D341Med (cell line): Measurements from ENCODE around the gene GKN2.
"Not testable (repeated sequence)": the region's sequence is repeated elsewhere in the genome, so short reads cannot be mapped to it uniquely, and the experiment has no call there.

ENCODE experiments used
- DNase-seq: peaks from one replicate; pipeline ENCODE4 v3.0.0; 2012; ENCODE audit warnings: low spot score

The GKN2 gene

GRCh38 chr2:68918497-68918896 lies 34.2 kb downstream of the GKN2 start:
- DNase-seq = no peak

DNA sequence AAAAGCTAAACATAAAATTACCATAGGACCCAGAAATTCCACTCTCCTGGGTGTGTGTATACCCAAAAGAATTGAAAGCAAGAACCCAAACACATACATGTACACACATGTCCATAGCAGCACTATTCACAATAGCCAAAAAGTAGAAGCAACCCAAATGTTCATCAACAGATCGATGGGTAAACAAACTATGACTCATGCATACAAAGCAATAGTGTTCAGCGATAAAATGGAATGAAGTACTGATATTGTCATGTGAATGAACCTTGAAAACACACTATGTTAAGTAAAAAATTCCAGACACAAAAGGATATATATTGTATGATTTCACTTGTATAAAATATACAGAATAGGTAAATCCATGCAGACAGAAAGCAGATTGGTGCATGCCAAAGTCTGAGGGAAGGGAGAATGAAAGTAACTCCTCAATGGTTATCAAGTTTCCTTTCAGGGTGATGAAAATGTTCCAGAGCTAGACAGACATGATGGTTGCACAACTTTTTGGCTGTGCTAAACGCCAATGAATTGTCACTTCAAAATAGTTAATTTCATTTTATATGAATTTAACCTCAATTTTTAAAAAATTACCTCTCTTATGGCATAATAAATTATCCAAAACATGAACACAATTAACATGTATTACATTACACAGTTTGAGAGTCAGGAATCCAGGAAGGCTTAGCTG lies 35.5 kb downstream of the GKN2 start:
- DNase-seq = no peak

- no peak for DNase-seq
Measured at GRCh38 chr2:68916226-68916625, 36.5 kb downstream of the GKN2 start.

- DNase-seq = no peak
Measured at GRCh38 chr2:68915393-68915792, 37.3 kb downstream of the GKN2 start.

- DNase-seq = no peak
Measured at GRCh38 chr2:68913359-68913758, 39.3 kb downstream of the GKN2 start.

DNA sequence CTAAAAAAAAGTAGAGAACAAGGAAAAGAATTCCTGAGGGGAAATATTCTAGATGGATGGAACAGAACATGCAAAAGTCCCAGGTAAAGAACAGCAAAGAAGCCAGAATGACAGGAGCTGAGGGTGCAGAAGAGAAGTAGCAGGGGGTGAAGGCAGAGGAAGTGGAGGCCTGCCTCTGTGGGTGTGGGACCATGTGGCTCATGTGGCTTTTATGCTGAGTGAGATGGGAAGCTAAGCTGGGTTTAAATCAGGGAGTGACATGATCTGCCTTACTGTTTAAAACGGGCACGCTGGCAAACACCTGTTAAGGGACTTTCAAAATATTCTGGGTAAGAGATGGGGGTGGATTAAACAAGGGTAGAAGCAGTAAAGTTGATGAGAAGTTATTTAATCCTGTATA lies 40.0 kb downstream of the GKN2 start:
- no peak for DNase-seq

- DNase-seq = no peak
Measured at GRCh38 chr2:68912111-68912510, 40.6 kb downstream of the GKN2 start.

GRCh38 chr2:68911709-68912108 lies 41.0 kb downstream of the GKN2 start:
- DNase-seq = no peak

DNA sequence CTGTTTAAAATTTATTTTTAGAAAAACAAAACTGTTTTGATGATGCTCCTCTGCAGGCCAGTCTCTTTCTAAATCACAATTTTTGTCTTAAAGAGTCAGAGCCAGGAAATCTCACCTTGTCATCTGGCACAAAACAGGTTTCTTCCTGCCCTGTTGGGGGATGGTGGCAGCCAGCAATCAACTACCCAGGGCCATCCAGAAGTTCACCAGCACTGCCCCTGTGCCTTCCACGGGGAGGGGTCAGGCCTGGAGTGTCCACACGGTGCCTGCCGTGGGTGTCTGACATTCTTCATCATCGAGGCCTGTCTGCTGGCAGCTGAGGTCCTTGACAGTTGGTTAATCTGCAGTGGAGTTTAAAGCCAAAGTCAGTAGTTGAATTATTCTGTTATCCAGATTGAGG lies 41.4 kb downstream of the GKN2 start:
- no peak for DNase-seq

- DNase-seq = peak; percentile 65
Measured at GRCh38 chr2:68909793-68910674, 42.7 kb downstream of the GKN2 start.

- no peak for DNase-seq
Measured at GRCh38 chr2:68908392-68908970, 44.2 kb downstream of the GKN2 start.

DNA sequence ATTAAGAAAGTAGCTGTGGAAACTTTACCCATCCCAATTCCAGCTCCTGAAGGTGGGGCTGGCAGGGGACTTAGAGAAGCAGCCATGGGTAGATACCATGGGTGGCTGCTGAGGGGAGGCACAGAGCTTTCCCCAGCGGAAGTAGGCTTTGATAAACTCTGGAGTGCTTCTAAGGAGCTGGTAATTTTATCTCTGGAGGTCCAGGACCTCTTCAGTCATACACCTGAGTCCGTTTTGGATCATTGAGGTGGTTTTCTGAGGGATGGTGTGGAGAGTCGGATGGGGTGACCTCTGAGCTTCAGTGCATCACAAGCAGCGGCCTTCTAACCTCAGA lies 44.8 kb downstream of the GKN2 start:
- DNase-seq = no peak

DNA sequence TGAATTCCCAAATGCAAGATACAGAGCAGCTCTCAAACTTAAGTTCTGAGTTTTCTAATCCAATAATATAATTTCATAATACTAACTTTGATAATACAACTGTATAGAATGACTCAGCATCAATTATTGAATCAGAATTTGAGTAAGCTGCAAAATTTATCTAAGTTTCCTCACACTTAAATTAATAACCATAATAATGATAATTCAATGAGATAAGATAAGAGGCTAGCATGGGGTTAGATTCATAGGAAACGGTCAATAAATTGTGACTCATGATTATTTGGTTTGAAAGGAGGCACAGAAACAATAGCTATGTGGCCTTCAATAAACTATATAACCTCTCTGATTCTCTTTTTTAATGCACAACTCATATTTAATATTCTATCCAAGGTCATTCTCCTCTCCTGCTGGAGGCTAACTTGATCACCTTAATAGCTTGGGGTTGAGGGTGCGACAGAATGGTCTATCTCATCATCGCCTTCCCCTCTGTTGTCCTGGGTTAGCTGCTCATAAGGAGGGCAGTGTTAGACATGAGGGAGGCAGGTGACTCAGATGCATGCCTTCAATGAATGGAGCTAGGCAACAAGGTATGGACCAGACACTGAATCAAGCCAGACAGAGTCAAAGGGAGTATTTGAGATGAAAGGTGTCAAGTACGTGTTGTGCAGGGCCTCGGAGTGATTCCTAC lies 45.3 kb downstream of the GKN2 start:
- DNase-seq = no peak

- DNase-seq = no peak
Measured at GRCh38 chr2:68906716-68907115, 46.0 kb downstream of the GKN2 start.

DNA sequence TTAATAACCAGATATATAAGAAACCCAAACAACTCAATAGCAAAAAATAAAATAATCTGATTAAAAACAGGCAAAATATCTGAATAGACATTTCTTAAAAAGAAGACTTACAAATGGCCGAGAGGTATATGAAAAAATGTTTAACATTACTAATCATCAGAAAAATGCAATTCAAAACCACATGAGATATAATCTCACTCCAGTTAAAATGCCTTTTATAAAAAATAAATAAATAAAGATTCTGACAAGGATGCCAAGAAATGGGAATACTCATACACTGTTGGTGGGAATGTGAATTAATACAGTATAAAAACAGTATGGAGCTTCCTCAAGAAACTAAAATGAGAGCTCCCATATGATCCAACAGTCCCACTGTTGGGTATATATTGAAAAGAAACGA lies 47.6 kb downstream of the GKN2 start:
- DNase-seq = no peak

GRCh38 chr2:68901561-68901960 lies 51.1 kb downstream of the GKN2 start:
- no peak for DNase-seq

DNA sequence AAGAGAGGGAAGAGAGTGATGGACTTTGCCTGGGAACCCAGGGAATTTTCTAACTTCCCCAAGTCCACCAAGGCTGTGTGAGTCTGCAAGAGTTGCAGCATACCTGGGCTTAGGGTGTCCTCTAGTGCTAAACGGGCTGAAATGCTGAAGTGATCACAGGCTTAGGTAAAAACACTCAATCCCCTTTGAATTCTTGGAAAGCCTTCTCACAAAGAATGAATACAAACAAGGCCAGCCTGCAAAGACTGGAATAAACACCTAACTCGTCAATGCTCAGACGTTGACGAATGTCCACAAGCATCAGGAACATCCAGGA lies 51.5 kb downstream of the GKN2 start:
- no peak for DNase-seq

- no peak for DNase-seq
Measured at GRCh38 chr2:68900496-68901198, 52.0 kb downstream of the GKN2 start.

DNA sequence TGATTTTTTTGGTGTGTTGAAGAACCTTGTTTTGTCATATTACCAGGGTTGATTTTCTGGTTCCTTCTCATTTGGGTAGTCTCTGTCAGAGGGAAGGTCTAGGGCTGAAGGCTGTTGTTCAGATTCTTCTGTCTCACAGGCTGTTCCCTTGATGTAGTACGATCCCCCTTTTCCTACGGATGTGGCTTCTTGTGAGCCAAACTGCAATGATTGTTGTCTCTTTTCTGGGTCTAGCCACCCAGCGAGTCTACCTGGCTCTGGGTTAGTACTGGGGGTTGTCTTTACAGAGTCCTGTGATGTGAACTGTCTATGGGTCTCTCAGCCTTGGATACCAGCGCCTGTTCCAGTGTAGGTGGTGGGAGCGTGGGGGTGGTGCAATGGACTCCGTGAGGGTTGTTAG lies 56.7 kb downstream of the GKN2 start:
- not testable (repeated sequence) for DNase-seq
